TTC549 (cell line): ENCODE measurements around the gene TBC1D13.
"Not testable (repeated sequence)": the region's sequence is repeated elsewhere in the genome, so short reads cannot be mapped to it uniquely, and the experiment has no call there.

ENCODE experiments used
- FAIRE-seq: peaks from 2 replicates; lab custom pipeline; 2012; peaks lifted over from hg19 to GRCh38; lab: Jason Lieb, UNC

The TBC1D13 gene

DNA sequence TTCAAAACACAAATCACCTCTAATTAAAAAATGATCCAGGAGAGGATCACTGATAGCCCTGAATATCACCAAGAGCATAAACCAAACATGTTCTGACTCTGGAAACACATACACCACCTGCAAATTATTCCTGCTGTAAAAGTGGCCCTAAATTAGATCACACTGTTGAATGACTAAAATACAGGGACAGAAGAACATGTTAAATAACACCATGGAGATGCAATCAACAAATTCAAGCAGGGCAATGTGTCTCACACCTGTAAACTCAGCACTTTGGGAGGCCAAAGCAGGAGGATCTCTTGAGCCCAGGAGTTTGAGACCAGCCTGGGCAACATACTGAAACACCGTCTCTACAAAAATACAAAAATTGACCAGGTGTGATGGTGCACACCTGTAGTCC is 60.8 kb downstream of the TBC1D13 start:
- FAIRE-seq, result no peak

DNA sequence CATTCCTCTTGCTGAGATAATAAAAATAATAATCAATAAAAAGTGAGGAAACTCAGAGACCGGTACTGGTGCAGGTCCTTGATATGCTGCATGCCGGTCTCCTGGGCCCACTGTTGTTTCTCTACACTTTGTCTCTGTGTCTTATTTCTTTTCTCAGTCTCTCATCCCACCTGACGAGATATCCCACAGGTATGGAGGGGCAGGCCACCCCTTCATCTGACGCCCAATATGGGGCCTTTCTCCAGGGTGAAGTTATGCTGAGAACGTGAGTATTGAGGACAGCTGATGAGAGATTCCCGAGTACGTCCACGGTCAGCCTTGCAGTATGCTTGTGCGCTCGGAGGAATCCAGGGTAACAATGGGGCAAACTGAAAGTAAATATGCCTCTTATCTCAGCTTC is 64.0 kb downstream of the TBC1D13 start:
- FAIRE-seq, result not testable (repeated sequence)

DNA sequence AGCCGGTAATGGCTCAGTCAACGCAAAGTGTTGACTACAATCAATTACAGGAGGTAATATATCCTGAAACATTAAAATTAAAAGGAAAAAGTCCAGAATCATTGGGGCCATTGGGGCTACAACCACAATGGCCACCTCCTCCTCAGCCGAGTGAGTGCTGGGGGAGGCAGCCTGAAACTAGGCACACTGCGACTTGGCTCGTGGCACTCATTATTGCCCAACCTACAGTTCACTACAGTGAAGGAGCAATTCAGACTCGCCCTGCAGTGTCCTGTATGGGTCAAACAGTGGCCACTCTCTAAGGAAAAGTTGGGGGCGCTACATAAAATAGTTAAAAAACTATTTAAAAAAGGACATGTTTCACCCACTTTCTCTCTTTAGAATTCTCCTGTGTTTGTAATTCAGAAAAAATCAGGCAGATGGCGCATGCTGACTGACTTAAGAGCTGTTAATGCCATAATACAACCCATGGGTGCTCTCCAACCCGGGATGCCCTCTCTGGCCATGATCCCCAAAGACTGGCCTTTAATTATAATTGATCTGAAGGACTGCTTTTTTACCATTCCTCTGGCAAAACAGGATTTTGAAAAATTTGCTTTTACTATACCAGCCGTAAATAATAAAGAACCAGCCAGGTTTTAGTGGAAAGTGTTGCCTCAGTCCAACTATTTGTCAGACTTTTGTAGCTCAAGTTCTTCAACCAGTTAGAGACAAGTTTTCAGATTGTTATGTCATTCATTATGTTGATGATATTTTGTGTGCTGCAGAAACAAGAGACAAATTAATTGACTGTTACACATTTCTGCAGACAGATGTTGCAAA is 64.9 kb downstream of the TBC1D13 start:
- FAIRE-seq, result not testable (repeated sequence)

DNA sequence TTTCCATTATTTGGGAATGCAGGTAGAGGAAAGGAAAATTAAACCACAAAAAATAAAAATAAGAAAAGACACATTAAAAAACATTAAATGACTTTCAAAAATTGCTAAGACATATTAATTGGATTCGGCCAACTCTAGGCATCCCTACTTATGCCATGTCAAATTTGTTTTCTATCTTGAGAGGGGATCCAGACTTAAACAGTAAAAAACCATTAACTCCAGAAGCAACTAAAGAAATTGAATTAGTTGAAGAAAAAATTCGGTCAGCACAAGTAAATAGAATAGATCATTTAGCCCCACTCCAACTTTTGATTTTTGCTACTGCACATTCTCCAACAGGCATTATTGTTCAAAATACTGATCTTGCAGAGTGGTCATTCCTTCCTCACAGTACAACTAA is 65.6 kb downstream of the TBC1D13 start:
- not testable (repeated sequence) for FAIRE-seq

DNA sequence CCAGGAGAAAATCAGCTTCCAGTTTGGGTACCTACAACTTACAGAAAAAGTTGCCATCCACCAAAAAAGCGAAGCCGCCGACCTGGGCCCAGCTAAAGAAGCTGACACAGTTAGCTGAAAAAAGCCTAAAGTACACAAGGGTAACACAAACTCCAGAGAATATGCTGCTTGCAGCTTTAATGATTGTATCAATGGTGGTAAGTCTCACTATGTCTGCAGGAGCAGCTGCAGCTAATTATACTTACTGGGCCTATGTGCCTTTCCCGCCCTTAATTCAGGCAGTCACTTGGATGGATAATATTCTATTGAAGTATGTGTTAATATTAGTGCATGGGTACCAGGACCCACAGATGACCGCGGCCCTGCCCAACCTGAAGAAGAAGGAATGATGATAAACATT is 67.4 kb downstream of the TBC1D13 start:
- not testable (repeated sequence) for FAIRE-seq

GRCh38 chr9:128858476-128858875 is 71.4 kb downstream of the TBC1D13 start:
- not testable (repeated sequence) for FAIRE-seq
